ENCODE measurements around the gene MIXL1. TPM values are rescaled to one million over a fixed set of nuclear protein-coding genes. Genes with fewer than 3 reads are reported as not detected.

Gene MIXL1
- total RNA-seq, 1 experiment from 2014 or later: 4.7 TPM

- H4K5ac ChIP-seq (ENCODE audit: insufficient read length, low read depth, low read length): no peak overlapping the region
- no peak overlapping the region for H3K4me3 Mint-ChIP-seq
- H3K9me3 ChIP-seq (ENCODE audit: control insufficient read depth, low read depth, low read length): no peaks in the 10 kb centered on the region
- no peak for DNase-seq
- H3K27ac ChIP-seq (ENCODE audit: insufficient read length, low read depth, low read length): no peak overlapping the region
- no peak overlapping the region for H2BK12ac ChIP-seq (ENCODE audit: insufficient read length, low read depth, low read length)
- no peak overlapping the region for H2AK5ac ChIP-seq (ENCODE audit: insufficient read length, low read length)
- H3K4me1 ChIP-seq (ENCODE audit: insufficient read depth, low read length): no peaks in the 10 kb centered on the region
- H3T11ph ChIP-seq (ENCODE audit: low read length): no peak overlapping the region
- no peak overlapping the region for H2BK20ac ChIP-seq (ENCODE audit: low read depth, low read length, poor library complexity, severe bottlenecking)
- no peak overlapping the region for H4K91ac ChIP-seq (ENCODE audit: insufficient read length, low read depth, low read length)
- no peaks in the 10 kb centered on the region for H3K27me3 ChIP-seq (ENCODE audit: insufficient read depth, low read length)
- H3K9me3 Mint-ChIP-seq: no peaks in the 10 kb centered on the region
- TF ChIP-seq CTCF (conservative IDR thresholded peaks at IDR 0.05): no peak
- peaks cover under 1 to 3% of the 10 kb centered on the region in 2 experiments; a peak in 3 of 4 replicates for H3K4me1 Mint-ChIP-seq
- no peak overlapping the region for H3K27ac Mint-ChIP-seq
- peaks cover 6% of the 10 kb centered on the region for H3K79me1 ChIP-seq (ENCODE audit: insufficient read depth, low read depth, low read length, poor library complexity, severe bottlenecking)
- H4K8ac ChIP-seq (replicated peaks; ENCODE audit: insufficient read length, low read depth, low read length): no peak overlapping the region
- no peak overlapping the region for H3K18ac ChIP-seq (ENCODE audit: insufficient read length, low read depth, low read length)
- no peaks in the 10 kb centered on the region for H4K20me1 ChIP-seq (ENCODE audit: control insufficient read depth, insufficient read depth, insufficient read length)
- peaks cover 8 to 33% (median 26%) of the 10 kb centered on the region in 3 experiments; a peak in 6 of 7 replicates for H3K36me3 Mint-ChIP-seq (ENCODE audit: insufficient read depth in 1 of 3, low read depth in 3 of 3)
- no peak overlapping the region for H2AFZ ChIP-seq (ENCODE audit: low read length)
- no peaks in the 10 kb centered on the region for H3K23me2 ChIP-seq (ENCODE audit: insufficient read length, low read depth, low read length, poor library complexity, severe bottlenecking)
- H2BK15ac ChIP-seq (ENCODE audit: low read depth, low read length): no peak overlapping the region
- H3K4me2 ChIP-seq (ENCODE audit: insufficient read depth, insufficient read length, low read length): no peak overlapping the region
- H3K23ac ChIP-seq (ENCODE audit: insufficient read length, low read depth, low read length): no peak overlapping the region
- no peak overlapping the region for H2BK120ac ChIP-seq (ENCODE audit: low read depth, low read length, poor library complexity, severe bottlenecking)
- no peak overlapping the region for H3K56ac ChIP-seq (ENCODE audit: insufficient read length, low read depth, low read length)
- H3K79me2 ChIP-seq (ENCODE audit: insufficient read depth, low read length): no peaks in the 10 kb centered on the region; the same call in 1 of the 2 replicates
- no peak overlapping the region for H2BK5ac ChIP-seq (ENCODE audit: insufficient read length, low read length)
- H3K14ac ChIP-seq (ENCODE audit: insufficient read depth, low read length): no peak overlapping the region
- H3K4ac ChIP-seq (ENCODE audit: low read depth, low read length): no peak overlapping the region
- H3K9ac ChIP-seq (ENCODE audit: extremely low read depth, insufficient read length, low read length): no peak overlapping the region
- H3K27me3 Mint-ChIP-seq (ENCODE audit: low read depth): no peaks in the 10 kb centered on the region
- no CpG with 5 or more reads among the region's 8 CpGs for WGBS (ENCODE audit: extremely low coverage, insufficient read length, low lambda C conversion rate)
Observed at GRCh38 chr1:226176870-226177269, 46.6 kb upstream of the MIXL1 start.
